Neuronal stem cell (in vitro differentiated cells): ENCODE measurements around the gene UBAP1L.
A peak's percentile ranks its signal among the peaks of the same experiment; 100 is the strongest.

Source experiments
- DNase-seq: peaks from one replicate; pipeline ENCODE4 v3.0.0-alpha.2; 2013; ENCODE audit warnings: low spot score
- H2AFZ ChIP-seq: one replicate; pipeline ENCODE4 v1.6.1; 2013; ENCODE audit warnings: mild to moderate bottlenecking, low read length, inconsistent platforms
- H2AK5ac ChIP-seq: 2 replicates; pipeline ENCODE4 v1.6.1; 2013; ENCODE audit warnings: low read depth, mild to moderate bottlenecking, inconsistent platforms, low read length, moderate library complexity, mixed read lengths
- H2BK120ac ChIP-seq: 2 replicates; pipeline ENCODE4 v1.6.1; 2013; ENCODE audit warnings: low read depth, mild to moderate bottlenecking, inconsistent platforms, low read length, moderate library complexity, mixed read lengths
- H2BK12ac ChIP-seq: one replicate; pipeline ENCODE4 v1.6.1; 2013; ENCODE audit warnings: low read length, inconsistent platforms
- H2BK15ac ChIP-seq: 2 replicates; pipeline ENCODE4 v1.6.1; 2013; ENCODE audit warnings: mild to moderate bottlenecking, low read length, inconsistent platforms, mixed read lengths
- H2BK5ac ChIP-seq: one replicate; pipeline ENCODE4 v1.6.1; 2013; ENCODE audit warnings: inconsistent platforms, mild to moderate bottlenecking, low read length, moderate library complexity
- H3K14ac ChIP-seq: one replicate; pipeline ENCODE4 v1.6.1; 2013; ENCODE audit warnings: low read length, inconsistent platforms
- H3K18ac ChIP-seq: 2 replicates; pipeline ENCODE4 v1.6.1; 2013; ENCODE audit warnings: low read length, inconsistent platforms
- H3K23ac ChIP-seq: 2 replicates; pipeline ENCODE4 v1.6.1; 2013; ENCODE audit warnings: low read depth, mild to moderate bottlenecking, mixed read lengths, low read length, inconsistent platforms; ENCODE audit not compliant: poor library complexity
- H3K27ac ChIP-seq: replicated peaks from 3 replicates; pipeline ENCODE4 v1.5.1; 2013; ENCODE audit warnings: low read length, inconsistent platforms
- H3K27me3 ChIP-seq, 3 experiments: 2 replicates each; pipeline ENCODE4 v1.6.1; 2013; ENCODE audit warnings: low read length in 3 of 3, mild to moderate bottlenecking in 2 of 3, inconsistent platforms in 1 of 3, low read depth in 1 of 3, mixed read lengths in 1 of 3, moderate library complexity in 1 of 3; ENCODE audit not compliant: control insufficient read depth in 3 of 3, insufficient read depth in 3 of 3
- H3K36me3 ChIP-seq, 2 donors: replicated peaks in 1 of 2; 2 replicates each; pipeline ENCODE4 v1.6.1; 2013; ENCODE audit warnings: low read length in 2 of 2; ENCODE audit not compliant: control insufficient read depth in 2 of 2, insufficient read depth in 2 of 2
- H3K4ac ChIP-seq: 2 replicates; pipeline ENCODE4 v1.6.1; 2013; ENCODE audit warnings: inconsistent platforms, mild to moderate bottlenecking, low read length, moderate library complexity
- H3K4me1 ChIP-seq, 2 donors: 1 replicate in 1 of 2; 2 replicates in 1 of 2; pipeline ENCODE4 v1.6.1; 2013; ENCODE audit warnings: low read length in 2 of 2, low read depth in 1 of 2; ENCODE audit not compliant: control insufficient read depth in 2 of 2, insufficient read depth in 1 of 2
- H3K4me2 ChIP-seq: one replicate; pipeline ENCODE4 v1.6.1; 2013; ENCODE audit warnings: mild to moderate bottlenecking, low read length, inconsistent platforms; ENCODE audit not compliant: insufficient read depth, poor library complexity, severe bottlenecking
- H3K4me3 ChIP-seq, 2 donors: 2 replicates each; pipeline ENCODE4 v1.5.1; 2013; ENCODE audit warnings: low read length in 2 of 2, mild to moderate bottlenecking in 2 of 2, inconsistent platforms in 1 of 2, moderate library complexity in 1 of 2
- H3K79me1 ChIP-seq: one replicate; pipeline ENCODE4 v1.6.1; 2013; ENCODE audit warnings: low read depth, mild to moderate bottlenecking, inconsistent platforms, low read length, moderate library complexity
- H3K9ac ChIP-seq: one replicate; pipeline ENCODE4 v1.6.1; 2013; ENCODE audit warnings: mild to moderate bottlenecking, low read depth, low read length, inconsistent platforms; ENCODE audit not compliant: poor library complexity
- H3K9me3 ChIP-seq, 2 donors: replicated peaks in 1 of 2; 2 replicates each; pipeline versions ENCODE3 to v1.6.1; 2013; ENCODE audit warnings: low read length in 2 of 2, mild to moderate bottlenecking in 2 of 2, inconsistent platforms in 1 of 2, low read depth in 1 of 2, mixed read lengths in 1 of 2, moderate library complexity in 1 of 2; ENCODE audit not compliant: control insufficient read depth in 2 of 2, insufficient read depth in 1 of 2
- H4K8ac ChIP-seq: one replicate; pipeline ENCODE4 v1.6.1; 2013; ENCODE audit warnings: low read depth, mild to moderate bottlenecking, inconsistent platforms, low read length, moderate library complexity
- H4K91ac ChIP-seq: one replicate; pipeline ENCODE4 v1.6.1; 2013; ENCODE audit warnings: low read length, low read depth, mild to moderate bottlenecking, inconsistent platforms; ENCODE audit not compliant: poor library complexity
- WGBS, 2 donors: extraction: QIAGEN DNeasy Blood & Tissue Kit; methylation state at CpG; one replicate each; pipeline ENCODE4 v1.1.7; 2013; ENCODE audit warnings: missing lambda C conversion rate in 2 of 2, mixed read lengths in 1 of 2; ENCODE audit not compliant: insufficient read length in 2 of 2, insufficient replicate concordance in 1 of 2; ENCODE audit errors: extremely low coverage in 2 of 2; 5-methylcytosine and 5-hydroxymethylcytosine counted together

Gene UBAP1L

DNA sequence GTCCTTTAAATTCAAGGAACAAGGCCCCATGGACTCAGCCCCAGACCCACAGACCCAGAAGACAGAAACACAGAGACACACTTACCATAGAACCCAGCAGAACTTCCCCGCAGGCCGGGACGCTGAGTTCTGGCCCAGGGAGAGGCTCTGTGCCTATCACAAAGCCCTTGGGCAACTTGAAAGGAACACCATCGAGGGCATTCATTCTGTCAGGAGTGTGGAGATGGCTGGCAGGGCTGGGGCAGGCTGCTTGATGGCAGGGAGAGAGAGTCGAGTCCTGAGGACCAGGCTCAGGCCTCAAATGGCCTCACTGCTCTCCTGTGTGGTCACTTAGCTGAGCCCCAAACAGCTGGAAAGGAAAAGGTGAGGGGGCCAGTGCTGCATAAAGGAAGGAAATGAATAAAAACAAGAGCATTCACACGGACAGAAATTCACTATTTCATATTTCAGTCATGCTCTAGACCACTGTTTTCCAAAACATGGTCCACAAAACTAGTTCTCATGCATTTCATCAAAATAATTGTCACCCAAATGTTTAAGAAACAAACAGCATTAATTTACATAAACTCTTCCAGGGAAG lies 8.9 kb downstream of the UBAP1L start:
- no peak overlapping the region for H2AK5ac ChIP-seq
- peaks cover 0 to 3% of the 10 kb centered on the region in 2 donors for H3K4me1 ChIP-seq
- no peak overlapping the region for H3K4me2 ChIP-seq
- H2BK5ac ChIP-seq = no peak overlapping the region
- H3K18ac ChIP-seq = no peak overlapping the region
- no peak overlapping the region for H3K9ac ChIP-seq
- no peak overlapping the region for H3K27ac ChIP-seq
- H3K9me3 ChIP-seq = no peaks in the 10 kb centered on the region
- no CpG with 5 or more reads among the region's 6 CpGs for WGBS, 2 donors
- no peak overlapping the region for H4K91ac ChIP-seq
- peaks cover 0 to 28% of the 10 kb centered on the region in 2 donors for H3K36me3 ChIP-seq
- H3K79me1 ChIP-seq = peaks cover 2% of the 10 kb centered on the region
- H2BK12ac ChIP-seq = no peak overlapping the region
- no peak overlapping the region for H3K4me3 ChIP-seq
- H2BK120ac ChIP-seq = no peak overlapping the region
- H3K4ac ChIP-seq = no peak overlapping the region
- no peak overlapping the region for H2AFZ ChIP-seq
- DNase-seq = no peak
- H3K14ac ChIP-seq = no peak overlapping the region
- H3K27me3 ChIP-seq = peaks cover 0 to 9% (median 0%) of the 10 kb centered on the region in 3 experiments
- H4K8ac ChIP-seq = no peak overlapping the region
- no peak overlapping the region for H2BK15ac ChIP-seq
- H3K23ac ChIP-seq = no peak overlapping the region

DNA sequence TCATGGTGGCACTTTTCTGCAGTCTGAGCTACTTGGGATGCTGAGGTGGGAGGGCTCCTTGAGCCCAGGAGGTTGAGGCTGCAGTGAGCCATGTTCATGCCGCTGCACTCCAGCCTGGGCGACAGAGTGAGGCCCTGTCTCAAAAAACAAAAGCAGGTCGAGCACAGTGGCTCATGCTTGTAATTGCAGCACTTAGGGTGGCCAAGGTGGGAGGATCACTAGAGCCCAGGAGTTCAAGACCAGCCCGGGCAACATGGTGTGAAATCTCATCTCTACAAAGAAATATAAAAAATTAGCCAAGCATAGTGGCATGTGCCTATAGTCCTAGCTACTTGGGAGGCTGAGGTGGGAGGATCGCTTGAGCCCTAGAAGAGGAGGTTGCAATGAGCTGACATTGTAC lies 10.0 kb downstream of the UBAP1L start:
- DNase-seq = no peak
- no peak overlapping the region for H3K4me2 ChIP-seq
- no peak overlapping the region for H3K23ac ChIP-seq
- H3K9ac ChIP-seq = no peak overlapping the region
- H3K9me3 ChIP-seq = no peaks in the 10 kb centered on the region
- H2BK12ac ChIP-seq = no peak overlapping the region
- H2AFZ ChIP-seq = no peak overlapping the region
- H2BK120ac ChIP-seq = no peak overlapping the region
- H3K4me3 ChIP-seq = no peak overlapping the region
- H3K79me1 ChIP-seq = peaks cover 2% of the 10 kb centered on the region
- H4K8ac ChIP-seq = no peak overlapping the region
- no peak overlapping the region for H4K91ac ChIP-seq
- H3K18ac ChIP-seq = no peak overlapping the region
- H2AK5ac ChIP-seq = no peak overlapping the region
- no CpG with 5 or more reads among the region's 5 CpGs for WGBS, 2 donors
- no peak overlapping the region for H2BK5ac ChIP-seq
- H3K36me3 ChIP-seq = peaks cover 2 to 31% of the 10 kb centered on the region in 2 donors
- no peak overlapping the region for H3K4ac ChIP-seq
- H2BK15ac ChIP-seq = no peak overlapping the region
- no peak overlapping the region for H3K27ac ChIP-seq
- peaks cover 0 to 9% (median 0%) of the 10 kb centered on the region in 3 experiments for H3K27me3 ChIP-seq
- H3K4me1 ChIP-seq = peaks cover 0 to 3% of the 10 kb centered on the region in 2 donors
- H3K14ac ChIP-seq = no peak overlapping the region

GRCh38 chr15:65102912-65103311 lies 12.1 kb downstream of the UBAP1L start:
- H2BK12ac ChIP-seq = no peak overlapping the region
- H3K4ac ChIP-seq = no peak overlapping the region
- no peak overlapping the region for H3K18ac ChIP-seq
- peaks cover 2% of the 10 kb centered on the region for H3K79me1 ChIP-seq
- H3K27ac ChIP-seq = no peak overlapping the region
- H3K27me3 ChIP-seq = peaks cover 0 to 9% (median 0%) of the 10 kb centered on the region in 3 experiments
- no peak overlapping the region for H3K4me3 ChIP-seq
- no peak overlapping the region for H3K4me2 ChIP-seq
- no peak overlapping the region for H2BK5ac ChIP-seq
- H2AFZ ChIP-seq = no peak overlapping the region
- no peak for DNase-seq
- no peak overlapping the region for H4K8ac ChIP-seq
- no peak overlapping the region for H2BK120ac ChIP-seq
- H2AK5ac ChIP-seq = no peak overlapping the region
- no peak overlapping the region for H3K9ac ChIP-seq
- H2BK15ac ChIP-seq = no peak overlapping the region
- no peaks in the 10 kb centered on the region for H3K9me3 ChIP-seq
- no peak overlapping the region for H3K23ac ChIP-seq
- WGBS, 2 donors = no CpG with 5 or more reads among the region's 3 CpGs
- no peak overlapping the region for H4K91ac ChIP-seq
- H3K14ac ChIP-seq = no peak overlapping the region
- H3K36me3 ChIP-seq = peaks cover 4 to 50% of the 10 kb centered on the region in 2 donors
- H3K4me1 ChIP-seq = peaks cover 0 to 3% of the 10 kb centered on the region in 2 donors

DNA sequence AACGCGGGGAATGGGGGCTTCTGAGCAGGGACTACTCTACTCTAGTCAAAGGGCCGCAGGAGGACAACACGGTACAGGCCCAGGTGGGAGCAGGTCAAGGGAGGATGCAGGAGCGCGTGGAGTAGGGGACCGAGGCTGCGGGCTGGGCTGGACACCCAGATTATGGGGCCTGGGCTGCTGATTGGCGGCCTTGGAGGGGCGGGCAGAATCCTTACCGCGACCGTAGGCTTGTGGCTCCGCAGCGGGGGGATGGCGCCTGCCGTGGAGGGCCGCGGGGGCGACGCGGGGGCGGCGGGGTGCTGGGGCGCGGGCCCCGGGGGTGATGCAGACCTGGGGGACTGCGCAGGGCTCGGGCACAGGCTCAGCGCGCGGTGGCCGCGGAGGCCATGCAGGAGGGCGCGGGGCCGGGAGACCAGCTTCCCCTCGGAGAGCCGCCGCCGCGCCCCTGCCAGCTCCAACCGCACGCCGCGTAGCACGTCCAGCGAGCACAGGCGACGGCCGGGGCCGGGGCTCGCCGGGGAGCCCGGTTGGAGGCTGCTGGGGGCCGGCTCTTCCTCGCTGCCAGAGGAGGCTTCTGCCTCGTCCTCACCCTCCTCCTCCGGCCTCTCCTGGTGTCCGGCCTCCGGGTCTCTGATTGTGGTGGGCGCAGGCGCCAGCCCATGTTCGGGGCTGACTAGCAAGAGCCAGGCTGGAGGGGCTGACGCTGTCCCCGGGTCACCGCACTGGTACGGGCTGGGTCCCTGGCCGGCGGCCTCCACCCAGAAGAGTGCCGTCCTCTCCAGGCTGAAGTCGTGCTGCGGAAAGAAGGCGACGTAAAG lies 12.9 kb downstream of the UBAP1L start:
- peaks cover 0 to 3% of the 10 kb centered on the region in 2 donors for H3K4me1 ChIP-seq
- peak overlapping the region; percentile 82 for H3K23ac ChIP-seq
- no peaks in the 10 kb centered on the region for H3K9me3 ChIP-seq
- H3K27me3 ChIP-seq = peaks cover 0 to 9% (median 0%) of the 10 kb centered on the region in 3 experiments
- H2AFZ ChIP-seq = no peak overlapping the region
- no peak overlapping the region for H3K4ac ChIP-seq
- no peak overlapping the region for H2BK12ac ChIP-seq
- peaks cover 2% of the 10 kb centered on the region for H3K79me1 ChIP-seq
- H3K27ac ChIP-seq = no peak overlapping the region
- H2BK15ac ChIP-seq = peak overlapping the region; percentile 60
- H3K9ac ChIP-seq = peak overlapping the region; percentile 78
- no peak overlapping the region for H4K8ac ChIP-seq
- peak overlapping the region; percentile 79 for H3K4me2 ChIP-seq
- peak overlapping the region; percentile 61 for H2AK5ac ChIP-seq
- H3K14ac ChIP-seq = peak overlapping the region; percentile 86
- no peak overlapping the region for H2BK120ac ChIP-seq
- no peak overlapping the region for H4K91ac ChIP-seq
- no CpG with 5 or more reads among the region's 75 CpGs for WGBS, 2 donors
- H2BK5ac ChIP-seq = no peak overlapping the region
- H3K18ac ChIP-seq = peak overlapping the region; percentile 80
- DNase-seq = no peak
- peaks cover 4 to 54% of the 10 kb centered on the region in 2 donors for H3K36me3 ChIP-seq
- peak overlapping the region in 1 of 2 donors; percentile 71 for H3K4me3 ChIP-seq
